Activated naive CD8-positive, alpha-beta T cell treated with anti-CD3 and anti-CD28 coated beads for 36 hours (primary cell): Measurements from ENCODE around the gene FBXO21. TPM values are rescaled to one million over a fixed set of nuclear protein-coding genes. Genes with fewer than 3 reads are reported as not detected.
"Not testable (repeated sequence)": the region's sequence is repeated elsewhere in the genome, so short reads cannot be mapped to it uniquely, and the experiment has no call there.

Experiments used
- DNase-seq: peaks from one replicate; pipeline ENCODE4 v3.0.0; 2021
- H3K27ac Mint-ChIP-seq: one replicate; pipeline ENCODE4 v1.8.0; 2022; ENCODE audit warnings: mild to moderate bottlenecking, moderate library complexity, mixed read lengths
- H3K27me3 Mint-ChIP-seq: one replicate; pipeline ENCODE4 v1.8.0; 2022; ENCODE audit warnings: mild to moderate bottlenecking, mixed read lengths
- H3K36me3 Mint-ChIP-seq: one replicate; pipeline ENCODE4 v1.8.0; 2021; ENCODE audit warnings: mild to moderate bottlenecking, mixed read lengths
- H3K4me1 Mint-ChIP-seq: one replicate; pipeline ENCODE4 v1.8.0; 2021; ENCODE audit warnings: mixed read lengths
- H3K4me3 Mint-ChIP-seq: one replicate; pipeline ENCODE4 v1.8.0; 2022; ENCODE audit warnings: mild to moderate bottlenecking, moderate library complexity, mixed read lengths
- H3K9me3 Mint-ChIP-seq: one replicate; pipeline ENCODE4 v1.8.0; 2022; ENCODE audit warnings: mixed read lengths
- total RNA-seq, 2 experiments: library from RNA; stranded (reverse); gene quantifications; one replicate each; pipeline ENCODE4 v1.2.3, GENCODE V29; 2021

The FBXO21 gene
- total RNA-seq, 2 experiments from 2014 or later: 24.3 to 25.8 TPM

DNA sequence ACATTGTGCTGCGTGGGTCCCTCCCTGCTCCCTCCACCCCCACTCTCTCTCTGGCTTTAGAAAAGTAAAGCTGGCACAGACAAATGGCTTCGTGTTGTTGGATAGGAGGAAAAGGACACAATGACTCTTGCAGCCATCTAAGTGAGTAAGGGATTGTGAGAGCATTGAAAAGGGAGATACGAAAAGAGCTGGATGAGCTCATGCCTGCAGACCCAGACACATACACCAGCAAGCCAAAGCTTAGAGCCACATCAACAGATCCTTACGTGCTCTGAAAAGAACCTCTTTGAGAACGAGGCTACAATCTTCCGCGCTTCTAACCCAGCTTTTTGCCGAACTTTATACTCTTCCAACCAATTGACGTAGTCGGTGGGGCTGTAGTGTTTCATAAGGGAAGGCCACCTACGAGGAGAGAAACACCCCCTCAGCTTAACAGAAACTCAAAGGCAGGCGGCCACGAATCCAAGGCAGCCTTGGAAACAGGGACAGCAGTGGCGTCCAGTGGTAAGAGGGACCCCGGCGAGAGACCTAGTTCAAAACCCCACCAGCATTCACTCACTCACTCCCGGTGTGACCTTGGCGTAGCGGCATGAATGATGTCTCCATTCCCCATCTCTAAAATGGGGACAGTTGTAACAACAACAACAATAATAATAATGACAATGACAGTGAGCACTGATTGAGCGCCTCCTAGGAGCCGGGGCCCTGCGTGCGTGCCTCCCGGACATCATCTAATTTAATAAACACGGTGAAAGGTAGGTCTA, 1.1 kb downstream of the FBXO21 start:
- DNase-seq: no peak
- no peaks in the 10 kb centered on the region for H3K27me3 Mint-ChIP-seq
- no peaks in the 10 kb centered on the region for H3K9me3 Mint-ChIP-seq
- H3K4me3 Mint-ChIP-seq: peak overlapping the region; percentile 92
- peaks cover 25% of the 10 kb centered on the region for H3K4me1 Mint-ChIP-seq
- peak overlapping the region; percentile 81 for H3K27ac Mint-ChIP-seq
- H3K36me3 Mint-ChIP-seq: peaks cover 22% of the 10 kb centered on the region

DNA sequence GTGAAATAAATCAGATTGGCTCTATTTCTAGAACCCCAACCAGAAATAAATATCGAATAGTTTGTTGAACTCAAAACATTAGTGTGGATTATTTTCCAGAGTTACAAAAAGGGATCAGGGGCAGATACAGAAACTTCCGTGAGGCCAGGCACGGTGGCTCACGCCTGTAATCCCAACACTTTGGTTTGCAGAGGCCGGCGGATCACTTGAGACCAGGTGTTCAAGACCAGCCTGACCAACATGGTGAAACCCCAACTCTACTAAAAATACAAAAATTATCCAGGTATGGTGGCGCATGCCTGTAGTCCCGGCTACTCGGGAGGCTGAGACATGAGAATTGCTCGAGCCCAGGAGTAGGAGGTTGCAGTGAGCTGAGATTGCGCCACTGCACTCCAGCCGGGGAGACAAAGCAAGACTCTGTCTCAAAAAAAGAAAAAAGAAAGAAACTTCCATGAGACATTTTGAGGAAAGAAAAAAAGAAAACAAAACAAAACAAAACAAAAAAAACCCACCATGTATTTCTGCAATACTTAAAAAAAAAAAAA, 2.1 kb downstream of the FBXO21 start:
- DNase-seq: no peak
- peak overlapping the region; percentile 92 for H3K4me3 Mint-ChIP-seq
- peaks cover 25% of the 10 kb centered on the region for H3K4me1 Mint-ChIP-seq
- no peaks in the 10 kb centered on the region for H3K9me3 Mint-ChIP-seq
- H3K27me3 Mint-ChIP-seq: no peaks in the 10 kb centered on the region
- H3K36me3 Mint-ChIP-seq: peaks cover 27% of the 10 kb centered on the region
- no peak overlapping the region for H3K27ac Mint-ChIP-seq

DNA sequence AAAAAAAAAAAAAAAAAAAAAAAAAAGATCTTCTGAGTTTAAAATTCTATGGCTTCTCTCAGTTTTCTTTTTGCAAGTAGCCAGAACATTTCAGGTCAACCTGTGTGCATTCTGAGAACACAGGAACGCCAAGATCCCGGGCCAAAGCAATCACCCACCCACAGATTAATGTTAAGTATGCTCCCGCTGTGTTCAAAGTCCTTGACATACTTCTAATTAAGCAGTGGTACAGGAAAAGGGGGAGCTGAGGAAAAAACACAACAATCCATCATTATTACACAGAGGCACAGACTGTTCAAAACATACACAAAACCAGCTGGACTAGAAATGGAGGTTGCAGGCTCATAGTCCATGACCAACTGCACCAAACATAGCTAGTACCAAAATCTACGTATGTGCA, 2.8 kb downstream of the FBXO21 start:
- no peak for DNase-seq
- H3K27ac Mint-ChIP-seq: no peak overlapping the region
- no peaks in the 10 kb centered on the region for H3K9me3 Mint-ChIP-seq

DNA sequence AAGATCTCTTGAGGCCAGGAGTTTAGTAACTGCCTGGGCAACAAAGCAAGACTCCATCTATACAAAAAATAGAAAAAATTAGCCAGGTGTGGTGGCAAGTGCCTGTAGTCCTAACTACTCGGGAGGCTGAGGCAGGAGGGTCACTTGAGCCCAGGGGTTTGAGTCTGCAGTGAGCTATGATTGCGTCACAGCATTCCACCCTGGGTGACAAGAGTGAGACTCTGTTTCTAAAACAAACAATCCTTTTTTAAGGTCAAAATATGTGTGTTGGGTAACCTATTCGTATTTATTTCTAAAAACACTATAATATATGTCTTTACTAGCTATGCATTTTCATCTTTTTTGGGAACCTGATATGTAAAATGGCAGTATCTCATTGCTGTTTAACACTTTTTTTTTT, 7.4 kb downstream of the FBXO21 start:
- DNase-seq: no peak
- peaks cover 16% of the 10 kb centered on the region for H3K4me1 Mint-ChIP-seq
- H3K36me3 Mint-ChIP-seq: peaks cover 56% of the 10 kb centered on the region
- H3K4me3 Mint-ChIP-seq: no peak overlapping the region
- no peaks in the 10 kb centered on the region for H3K9me3 Mint-ChIP-seq
- no peak overlapping the region for H3K27ac Mint-ChIP-seq
- H3K27me3 Mint-ChIP-seq: no peaks in the 10 kb centered on the region

More for the DNA sequence above, 2.8 kb downstream of the FBXO21 start:
- peaks cover 25% of the 10 kb centered on the region for H3K4me1 Mint-ChIP-seq
- H3K4me3 Mint-ChIP-seq: no peak overlapping the region
- H3K36me3 Mint-ChIP-seq: peaks cover 33% of the 10 kb centered on the region
- H3K27me3 Mint-ChIP-seq: no peaks in the 10 kb centered on the region

DNA sequence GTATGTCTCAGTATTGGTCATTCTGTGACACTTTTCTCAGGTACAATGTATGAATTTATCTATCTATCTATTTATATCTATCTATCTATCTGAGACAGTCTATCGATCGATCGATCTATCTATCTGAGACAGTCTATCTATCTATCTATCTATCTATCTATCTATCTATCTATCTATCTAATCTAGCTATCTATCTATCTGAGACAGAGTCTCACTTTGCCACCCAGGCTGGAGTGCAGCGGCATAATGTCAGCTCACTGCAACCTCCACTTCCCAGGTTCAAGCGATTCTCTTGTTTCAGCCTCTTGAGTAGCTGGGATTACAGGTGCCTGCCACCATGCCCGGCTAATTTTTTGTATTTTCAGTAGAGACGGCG, 8.8 kb downstream of the FBXO21 start:
- peaks cover 54% of the 10 kb centered on the region for H3K36me3 Mint-ChIP-seq
- H3K4me1 Mint-ChIP-seq: peaks cover 10% of the 10 kb centered on the region
- not testable (repeated sequence) for H3K27me3 Mint-ChIP-seq, H3K27ac Mint-ChIP-seq, DNase-seq, H3K9me3 Mint-ChIP-seq, H3K4me3 Mint-ChIP-seq

DNA sequence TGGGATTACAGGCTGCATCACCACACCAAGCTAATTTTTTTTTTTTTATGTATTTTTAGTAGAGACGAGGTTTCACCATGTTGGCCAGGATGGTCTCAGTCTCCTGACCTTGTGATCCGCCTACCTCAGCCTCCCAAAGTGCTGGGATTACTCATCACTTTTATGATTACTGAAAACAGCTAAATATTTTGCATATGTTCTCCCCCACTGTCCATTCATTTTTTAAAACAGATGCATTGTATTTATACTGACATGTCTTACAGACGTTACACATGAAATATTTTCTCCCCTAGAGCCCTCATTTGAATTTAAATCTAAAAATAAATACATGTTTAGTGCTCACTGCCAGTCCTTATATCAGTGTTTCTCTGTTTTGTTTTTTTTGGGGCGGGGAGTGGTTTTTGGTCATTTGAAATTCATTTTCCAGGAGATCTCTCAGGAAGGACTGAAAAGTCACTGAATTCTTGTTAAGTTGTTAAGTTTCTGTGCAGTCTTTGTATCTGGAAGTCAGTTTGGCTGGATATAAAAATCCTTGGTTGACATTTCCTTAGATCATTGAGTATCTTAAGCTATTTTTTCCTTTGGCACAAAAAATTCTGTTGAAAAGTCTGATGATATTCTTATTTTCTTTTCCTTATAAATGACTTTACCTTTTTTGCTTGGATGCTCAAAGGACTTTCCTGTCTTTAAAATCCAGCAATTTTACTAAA, 9.4 kb downstream of the FBXO21 start:
- Mint-ChIP-seq H3K27me3 (no peaks in the 10 kb centered on the region), H3K36me3 (peaks cover 51% of the 10 kb centered on the region), H3K27ac (no peak overlapping the region), H3K4me1 (peaks cover 10% of the 10 kb centered on the region), H3K9me3 (no peaks in the 10 kb centered on the region), H3K4me3 (no peak overlapping the region)
- no peak for DNase-seq

DNA sequence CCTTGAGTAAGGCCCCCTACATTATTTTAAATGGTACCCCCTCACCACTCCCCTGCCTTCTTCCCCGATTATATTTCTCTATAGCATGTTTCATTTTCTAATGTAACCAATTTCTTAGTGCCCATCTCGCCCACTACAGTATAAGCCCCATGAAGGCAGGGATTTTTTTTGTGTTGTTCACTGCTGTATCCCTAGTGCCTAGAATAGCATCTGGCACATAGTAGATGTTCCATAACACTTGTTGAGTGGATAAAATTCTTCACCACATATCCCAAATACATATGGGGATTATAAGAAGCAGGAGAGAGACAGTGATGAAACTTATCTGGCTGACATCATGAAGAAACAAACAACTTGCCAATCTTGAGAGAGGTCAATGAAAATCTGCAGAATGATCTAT, 11.5 kb downstream of the FBXO21 start:
- DNase-seq: no peak
- peaks cover 7% of the 10 kb centered on the region for H3K4me1 Mint-ChIP-seq
- H3K4me3 Mint-ChIP-seq: no peak overlapping the region
- H3K9me3 Mint-ChIP-seq: no peaks in the 10 kb centered on the region
- H3K27me3 Mint-ChIP-seq: no peaks in the 10 kb centered on the region
- no peak overlapping the region for H3K27ac Mint-ChIP-seq
- peaks cover 46% of the 10 kb centered on the region for H3K36me3 Mint-ChIP-seq

DNA sequence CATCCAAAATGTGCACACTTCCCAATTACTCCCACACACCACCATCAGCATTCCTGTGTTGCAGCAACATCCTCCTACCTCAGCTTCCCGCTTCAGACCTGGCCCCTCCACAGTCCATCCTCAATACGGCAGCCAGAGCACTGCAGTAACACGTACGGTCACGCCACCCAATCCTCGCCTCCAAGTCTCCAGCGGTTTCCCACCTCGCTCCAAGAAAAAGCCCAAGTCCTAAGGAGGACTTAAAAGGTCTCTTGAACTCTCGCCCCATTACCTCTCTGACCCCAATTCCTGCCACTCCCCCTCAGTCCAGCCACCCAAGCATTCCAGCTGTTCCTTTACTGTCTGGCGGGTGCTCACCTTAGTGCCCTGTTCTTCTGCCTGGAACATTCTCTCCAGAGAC, 12.0 kb downstream of the FBXO21 start:
- Mint-ChIP-seq H3K27ac (no peak overlapping the region), H3K9me3 (no peaks in the 10 kb centered on the region), H3K36me3 (peaks cover 44% of the 10 kb centered on the region), H3K27me3 (no peaks in the 10 kb centered on the region), H3K4me3 (no peak overlapping the region), H3K4me1 (peaks cover 7% of the 10 kb centered on the region)
- no peak for DNase-seq

DNA sequence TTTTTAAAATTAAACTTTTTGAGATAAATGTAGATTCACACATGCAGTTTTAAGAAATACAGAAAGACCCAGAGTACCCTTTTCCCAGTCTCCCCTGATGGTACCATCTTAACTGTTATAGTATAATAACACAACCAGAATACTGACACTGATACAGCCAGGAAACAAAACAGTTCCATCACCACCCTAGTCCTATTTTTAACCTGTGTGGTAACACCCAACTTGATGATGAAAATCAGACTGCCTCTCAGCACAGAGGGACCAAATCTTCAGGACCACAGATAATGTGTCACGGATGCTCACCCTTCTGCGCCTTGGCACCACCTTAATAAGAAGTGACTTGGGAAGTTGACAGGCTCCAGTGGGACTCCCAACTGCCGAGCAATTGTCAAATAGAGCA, 18.1 kb downstream of the FBXO21 start:
- peaks cover 5% of the 10 kb centered on the region for H3K4me1 Mint-ChIP-seq
- no peaks in the 10 kb centered on the region for H3K9me3 Mint-ChIP-seq
- H3K27ac Mint-ChIP-seq: no peak overlapping the region
- no peak for DNase-seq
- no peak overlapping the region for H3K4me3 Mint-ChIP-seq
- H3K27me3 Mint-ChIP-seq: no peaks in the 10 kb centered on the region
- H3K36me3 Mint-ChIP-seq: peaks cover 18% of the 10 kb centered on the region

DNA sequence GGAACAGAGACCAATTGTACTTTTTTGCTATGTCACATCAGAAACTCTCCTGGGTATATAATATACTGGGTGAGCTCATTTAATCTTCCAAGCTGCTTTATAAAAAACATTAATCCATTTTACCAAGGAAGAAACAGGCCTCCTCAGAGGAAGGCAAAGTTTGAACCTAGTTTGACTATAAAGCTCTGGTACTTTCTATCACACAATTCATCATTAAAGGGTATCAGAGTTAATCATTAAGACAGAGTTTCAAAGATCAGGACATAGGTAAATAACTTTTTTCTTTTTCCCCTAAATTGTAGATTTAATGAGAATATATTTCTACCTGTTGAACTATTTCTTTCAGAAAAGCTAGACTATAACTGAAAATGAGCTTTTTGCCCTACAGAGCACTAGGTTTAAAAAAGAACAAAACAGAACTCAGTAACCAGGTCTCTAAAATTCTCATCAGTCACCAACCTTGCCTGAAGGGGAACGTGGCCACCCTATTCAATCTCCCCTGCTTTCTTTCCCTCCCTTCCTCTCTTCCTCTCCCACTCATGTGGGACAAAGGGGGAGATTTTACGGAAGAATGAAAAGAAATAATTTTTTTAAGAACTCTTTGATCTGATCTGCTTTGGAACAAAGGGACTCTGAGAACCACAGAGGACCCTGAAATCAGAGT, 18.6 kb downstream of the FBXO21 start:
- peaks cover 5% of the 10 kb centered on the region for H3K4me1 Mint-ChIP-seq
- DNase-seq: no peak
- H3K36me3 Mint-ChIP-seq: peaks cover 16% of the 10 kb centered on the region
- H3K27ac Mint-ChIP-seq: peak overlapping the region; percentile 8
- no peaks in the 10 kb centered on the region for H3K9me3 Mint-ChIP-seq
- H3K27me3 Mint-ChIP-seq: no peaks in the 10 kb centered on the region
- no peak overlapping the region for H3K4me3 Mint-ChIP-seq

DNA sequence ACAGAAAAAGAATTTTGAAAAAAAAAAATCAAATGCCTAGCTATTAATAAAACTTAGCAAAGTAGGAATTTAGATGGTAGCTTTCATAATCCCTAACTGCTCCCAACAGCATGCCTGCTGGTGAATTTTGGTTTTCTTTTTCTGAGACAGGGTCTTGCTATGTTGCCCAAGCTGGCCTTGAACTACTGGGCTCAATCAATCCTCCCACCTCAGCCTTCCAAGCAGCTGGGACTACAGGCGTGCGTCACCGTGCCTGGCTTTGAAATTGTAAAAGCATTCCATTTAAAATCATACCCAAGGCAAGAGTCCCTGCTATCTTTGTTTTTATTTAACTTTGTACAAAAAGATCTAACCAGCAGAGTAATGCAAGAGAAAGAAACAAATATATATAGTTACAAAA, 20.7 kb downstream of the FBXO21 start:
- no peak for DNase-seq
- no peaks in the 10 kb centered on the region for H3K27me3 Mint-ChIP-seq
- peaks cover 5% of the 10 kb centered on the region for H3K4me1 Mint-ChIP-seq
- H3K9me3 Mint-ChIP-seq: no peaks in the 10 kb centered on the region
- H3K27ac Mint-ChIP-seq: no peak overlapping the region
- H3K36me3 Mint-ChIP-seq: peaks cover 14% of the 10 kb centered on the region
- no peak overlapping the region for H3K4me3 Mint-ChIP-seq

DNA sequence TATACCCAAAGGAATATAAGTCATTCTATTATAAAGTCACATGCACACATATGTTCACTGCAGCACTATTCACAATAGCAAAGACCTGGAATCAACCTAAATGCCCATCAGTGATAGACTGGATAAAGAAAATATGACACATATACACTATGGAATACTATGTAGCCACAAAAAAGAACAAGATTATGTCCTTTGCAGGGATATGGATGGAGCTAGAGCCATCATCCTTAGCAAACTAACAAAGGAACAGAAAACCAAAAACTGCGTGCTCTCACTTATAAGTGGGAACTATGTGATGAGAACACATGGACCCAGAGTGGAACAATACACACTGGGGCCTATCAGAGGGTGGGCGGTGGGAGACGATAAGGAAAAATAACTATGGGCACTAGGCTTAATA, 21.3 kb downstream of the FBXO21 start:
- no peak overlapping the region for H3K4me3 Mint-ChIP-seq
- H3K27me3 Mint-ChIP-seq: no peaks in the 10 kb centered on the region
- no peaks in the 10 kb centered on the region for H3K9me3 Mint-ChIP-seq
- H3K4me1 Mint-ChIP-seq: peaks cover 5% of the 10 kb centered on the region
- DNase-seq: no peak
- H3K27ac Mint-ChIP-seq: no peak overlapping the region
- H3K36me3 Mint-ChIP-seq: peaks cover 12% of the 10 kb centered on the region

DNA sequence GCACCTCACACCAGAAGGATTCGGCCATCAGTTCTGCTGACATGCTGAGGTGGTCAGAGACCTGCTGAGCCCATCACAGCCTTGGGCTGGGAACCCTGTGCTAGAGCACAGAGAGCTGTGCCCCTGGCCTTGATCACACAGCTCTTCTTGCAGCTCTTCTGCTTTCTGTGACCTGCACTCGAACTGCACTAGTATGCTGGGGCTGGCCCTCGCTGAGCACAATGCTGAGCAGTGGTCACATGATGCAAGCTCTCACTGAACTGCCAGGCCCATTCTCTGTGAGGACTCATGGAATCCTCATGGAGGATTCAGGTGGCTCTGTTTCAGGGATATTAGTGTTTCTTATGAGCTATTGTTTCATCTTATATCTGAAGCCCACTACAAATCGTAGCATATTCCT, 22.5 kb downstream of the FBXO21 start:
- Mint-ChIP-seq H3K27me3 (no peaks in the 10 kb centered on the region), H3K4me1 (peaks cover 5% of the 10 kb centered on the region), H3K36me3 (peaks cover 10% of the 10 kb centered on the region), H3K4me3 (no peak overlapping the region), H3K9me3 (no peaks in the 10 kb centered on the region), H3K27ac (no peak overlapping the region)
- DNase-seq: no peak

DNA sequence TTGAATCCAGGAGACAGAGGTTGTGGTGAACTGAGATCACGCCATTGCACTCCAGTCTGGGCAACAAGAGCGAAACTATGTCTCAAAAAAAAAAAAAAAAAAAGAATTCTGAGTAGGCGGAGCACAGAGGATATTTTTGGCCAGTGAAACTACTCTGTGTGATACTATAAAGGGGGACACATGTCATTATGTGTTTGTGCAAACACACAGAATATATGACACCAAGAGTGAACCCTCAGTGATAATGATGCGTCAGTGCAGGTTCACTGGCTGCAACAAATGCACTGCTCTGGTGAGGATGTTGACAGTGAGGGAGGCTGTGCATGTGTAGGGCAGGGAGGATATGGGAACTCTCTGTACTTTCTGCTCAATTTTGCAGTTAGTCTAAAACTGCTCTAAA, 24.2 kb downstream of the FBXO21 start:
- H3K9me3 Mint-ChIP-seq: no peaks in the 10 kb centered on the region
- peaks cover 14% of the 10 kb centered on the region for H3K36me3 Mint-ChIP-seq
- H3K27ac Mint-ChIP-seq: no peak overlapping the region
- no peaks in the 10 kb centered on the region for H3K27me3 Mint-ChIP-seq
- no peak for DNase-seq
- H3K4me3 Mint-ChIP-seq: no peak overlapping the region
- H3K4me1 Mint-ChIP-seq: peaks cover 5% of the 10 kb centered on the region

DNA sequence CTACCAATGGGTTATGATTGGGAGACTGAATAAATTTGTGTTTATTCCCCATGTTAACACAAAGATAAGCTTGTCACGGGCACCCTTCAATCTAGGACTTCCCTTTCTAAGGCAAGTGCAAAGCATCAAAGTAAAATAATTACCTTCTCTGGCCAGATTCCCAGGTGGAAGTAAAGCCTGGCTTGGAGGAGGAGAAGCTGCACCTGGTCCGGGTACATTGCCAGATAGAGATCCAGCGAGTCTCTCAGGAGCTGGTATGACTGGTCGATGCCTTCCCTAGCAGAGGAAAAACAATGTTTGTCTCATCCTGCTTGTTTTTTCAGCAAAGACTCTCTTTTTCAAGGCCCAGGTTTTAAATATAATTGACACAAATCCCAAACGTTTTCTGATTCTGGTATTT, 24.9 kb downstream of the FBXO21 start:
- peaks cover 13% of the 10 kb centered on the region for H3K36me3 Mint-ChIP-seq
- H3K27me3 Mint-ChIP-seq: no peaks in the 10 kb centered on the region
- no peak overlapping the region for H3K27ac Mint-ChIP-seq
- no peak overlapping the region for H3K4me3 Mint-ChIP-seq
- DNase-seq: no peak
- H3K4me1 Mint-ChIP-seq: peaks cover 2% of the 10 kb centered on the region
- H3K9me3 Mint-ChIP-seq: no peaks in the 10 kb centered on the region
